ENCODE measurements around the gene SENP2. TPM values are rescaled to one million over a fixed set of nuclear protein-coding genes. Genes with fewer than 3 reads are reported as not detected.
"Not testable (repeated sequence)": the region's sequence is repeated elsewhere in the genome, so short reads cannot be mapped to it uniquely, and the experiment has no call there.

SENP2 gene
- total and polyA plus RNA-seq, 4 donors, result 7.5 to 42.1 (median 20.4) TPM

DNA sequence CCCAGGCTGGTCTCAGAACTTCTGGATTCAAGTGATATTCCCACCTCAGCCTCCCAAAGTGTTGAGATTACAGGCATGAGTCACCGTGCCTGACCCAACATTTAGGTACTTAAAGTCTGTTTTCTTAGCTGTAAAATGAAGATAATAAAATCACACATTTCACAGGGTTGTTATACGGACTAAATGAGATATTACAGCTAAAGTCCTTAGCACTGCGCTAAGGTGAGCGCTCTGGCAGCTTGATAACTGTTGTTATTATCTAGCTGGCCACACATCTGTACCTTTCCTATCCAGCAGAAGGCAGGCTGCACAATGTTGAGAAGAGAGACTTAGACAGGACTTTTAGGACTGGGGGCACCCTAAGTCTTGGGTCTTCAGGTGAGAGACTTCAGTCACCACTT, 31.0 kb upstream of the SENP2 start:
- DNase-seq (no peak), ATAC-seq (ENCODE audit: insufficient read depth, low FRiP score) (no peak)
- no peaks in the 10 kb centered on the region for H3K27me3 ChIP-seq (ENCODE audit: control insufficient read depth in 3 of 3, insufficient read depth in 3 of 3, low read length in 2 of 3)
- no peak overlapping the region for H3K4me3 ChIP-seq
- no peak overlapping the region for H3K27ac ChIP-seq (ENCODE audit: low read depth in 1 of 2, low read length in 1 of 2)
- WGBS, 2 donors, result 78 to 95% methylated on average over 4 of the region's 4 CpGs
- H3K36me3 ChIP-seq (ENCODE audit: control insufficient read depth in 4 of 4, insufficient read depth in 4 of 4, low read length in 4 of 4), result no peaks in the 10 kb centered on the region
- H3K9me3 ChIP-seq (ENCODE audit: control insufficient read depth in 4 of 4, insufficient read depth in 3 of 4, low read length in 3 of 4), result no peaks in the 10 kb centered on the region
- peaks cover 0 to 3% (median 0%) of the 10 kb centered on the region in 5 donors for H3K4me1 ChIP-seq (ENCODE audit: control insufficient read depth in 5 of 5, insufficient read depth in 5 of 5, low read length in 5 of 5)
- H3K9ac ChIP-seq (ENCODE audit: insufficient read depth in 1 of 2, low read length in 2 of 2), result no peak overlapping the region
- TF ChIP-seq, protein P1, sequence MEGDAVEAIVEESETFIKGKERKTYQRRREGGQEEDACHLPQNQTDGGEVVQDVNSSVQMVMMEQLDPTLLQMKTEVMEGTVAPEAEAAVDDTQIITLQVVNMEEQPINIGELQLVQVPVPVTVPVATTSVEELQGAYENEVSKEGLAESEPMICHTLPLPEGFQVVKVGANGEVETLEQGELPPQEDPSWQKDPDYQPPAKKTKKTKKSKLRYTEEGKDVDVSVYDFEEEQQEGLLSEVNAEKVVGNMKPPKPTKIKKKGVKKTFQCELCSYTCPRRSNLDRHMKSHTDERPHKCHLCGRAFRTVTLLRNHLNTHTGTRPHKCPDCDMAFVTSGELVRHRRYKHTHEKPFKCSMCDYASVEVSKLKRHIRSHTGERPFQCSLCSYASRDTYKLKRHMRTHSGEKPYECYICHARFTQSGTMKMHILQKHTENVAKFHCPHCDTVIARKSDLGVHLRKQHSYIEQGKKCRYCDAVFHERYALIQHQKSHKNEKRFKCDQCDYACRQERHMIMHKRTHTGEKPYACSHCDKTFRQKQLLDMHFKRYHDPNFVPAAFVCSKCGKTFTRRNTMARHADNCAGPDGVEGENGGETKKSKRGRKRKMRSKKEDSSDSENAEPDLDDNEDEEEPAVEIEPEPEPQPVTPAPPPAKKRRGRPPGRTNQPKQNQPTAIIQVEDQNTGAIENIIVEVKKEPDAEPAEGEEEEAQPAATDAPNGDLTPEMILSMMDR (IDR thresholded peaks at IDR 0.05; ENCODE audit: control extremely low read depth, extremely low read depth), result no peak

DNA sequence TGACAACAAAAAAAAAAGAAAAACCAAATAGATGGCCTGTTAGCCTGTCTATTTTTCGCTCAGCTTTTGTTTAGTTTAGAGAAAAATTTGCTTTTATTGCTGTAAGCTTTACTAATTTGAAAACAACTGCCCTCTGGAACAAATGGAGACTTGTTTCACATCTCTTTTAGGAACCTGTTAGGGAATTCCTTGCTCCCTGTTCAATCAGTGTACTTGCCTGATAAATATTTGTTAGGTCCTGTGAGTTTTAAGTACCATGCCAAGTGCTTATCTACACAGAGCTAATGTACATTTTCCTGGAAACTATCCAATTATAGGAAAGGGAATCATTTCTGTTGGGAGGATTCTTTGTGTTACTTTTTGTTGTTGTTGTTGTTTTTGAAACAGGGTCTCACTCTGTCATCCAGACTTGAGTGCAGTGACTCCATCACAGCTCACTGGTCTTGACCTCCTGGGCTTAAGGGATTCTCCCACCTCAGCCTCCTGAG, 30.2 kb upstream of the SENP2 start:
- no peaks in the 10 kb centered on the region for H3K36me3 ChIP-seq (ENCODE audit: control insufficient read depth in 4 of 4, insufficient read depth in 4 of 4, low read length in 4 of 4)
- H3K27me3 ChIP-seq (ENCODE audit: control insufficient read depth in 3 of 3, insufficient read depth in 3 of 3, low read length in 2 of 3), result peaks cover 0 to 3% (median 0%) of the 10 kb centered on the region in 3 donors
- TF ChIP-seq, protein P1 (IDR thresholded peaks at IDR 0.05; ENCODE audit: control extremely low read depth, extremely low read depth), result no peak
- H3K9ac ChIP-seq (ENCODE audit: insufficient read depth in 1 of 2, low read length in 2 of 2), result no peak overlapping the region
- peaks cover 0 to 3% (median 0%) of the 10 kb centered on the region in 5 donors for H3K4me1 ChIP-seq (ENCODE audit: control insufficient read depth in 5 of 5, insufficient read depth in 5 of 5, low read length in 5 of 5)
- no peak for ATAC-seq (ENCODE audit: insufficient read depth, low FRiP score)
- peak overlapping the region in 1 of 2 donors; percentile 53 for H3K27ac ChIP-seq (ENCODE audit: low read depth in 1 of 2, low read length in 1 of 2)
- H3K4me3 ChIP-seq, result no peak overlapping the region
- no peaks in the 10 kb centered on the region for H3K9me3 ChIP-seq (ENCODE audit: control insufficient read depth in 4 of 4, insufficient read depth in 3 of 4, low read length in 3 of 4)
- 68 to 75% methylated on average over 1 of the region's 1 CpG for WGBS, 2 donors
- DNase-seq, result no peak

DNA sequence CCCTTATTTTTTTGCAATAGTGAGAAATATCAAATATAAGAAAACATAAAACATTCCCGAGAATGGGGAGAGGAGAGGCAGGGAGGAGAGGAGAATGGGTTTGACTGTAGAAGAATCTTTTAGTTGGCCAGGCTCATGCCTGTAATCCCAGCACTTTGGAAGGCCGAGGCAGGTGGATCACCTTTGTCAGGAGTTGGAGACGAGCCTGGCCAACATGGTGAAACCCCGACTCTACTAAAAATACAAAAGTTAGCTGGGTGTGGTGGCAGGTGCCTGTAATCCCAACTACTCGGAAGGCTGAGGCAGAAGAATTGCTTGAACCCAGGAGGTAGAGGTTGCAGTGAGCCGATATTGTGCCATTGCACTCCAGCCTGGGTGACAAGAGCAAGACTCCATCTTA, 29.5 kb upstream of the SENP2 start:
- ATAC-seq (ENCODE audit: insufficient read depth, low FRiP score); H3K9me3 ChIP-seq (ENCODE audit: control insufficient read depth in 4 of 4, insufficient read depth in 3 of 4, low read length in 3 of 4); H3K27me3 ChIP-seq (ENCODE audit: control insufficient read depth in 3 of 3, insufficient read depth in 3 of 3, low read length in 2 of 3); H3K9ac ChIP-seq (ENCODE audit: insufficient read depth in 1 of 2, low read length in 2 of 2); H3K27ac ChIP-seq (ENCODE audit: low read depth in 1 of 2, low read length in 1 of 2); DNase-seq; H3K4me3 ChIP-seq; H3K36me3 ChIP-seq (ENCODE audit: control insufficient read depth in 4 of 4, insufficient read depth in 4 of 4, low read length in 4 of 4); H3K4me1 ChIP-seq (ENCODE audit: control insufficient read depth in 5 of 5, insufficient read depth in 5 of 5, low read length in 5 of 5): not testable (repeated sequence)
- 84 to 87% methylated on average over 6 of the region's 6 CpGs for WGBS, 2 donors

DNA sequence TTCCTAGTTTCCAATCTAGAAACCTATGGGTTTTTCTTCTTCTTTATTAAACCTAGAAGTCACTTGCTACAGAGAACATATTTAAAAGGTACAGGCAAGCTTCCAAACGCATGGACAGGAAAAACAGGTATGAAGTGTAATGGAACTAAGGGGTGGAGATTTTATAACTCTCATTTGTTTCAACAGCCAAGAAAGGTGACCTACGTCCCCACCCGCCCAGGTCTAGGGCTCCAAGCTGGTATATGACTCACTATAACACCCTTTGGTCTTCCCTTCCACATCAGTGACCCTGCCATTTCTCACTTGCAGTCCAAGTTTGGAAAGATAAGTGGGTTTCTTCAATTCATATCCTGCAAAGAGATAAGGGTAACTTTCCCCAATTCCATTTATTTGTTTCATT, 27.7 kb upstream of the SENP2 start:
- peak in 2 of 3 donors; percentile 54 to 78 for DNase-seq
- H3K27ac ChIP-seq (ENCODE audit: low read depth in 1 of 2, low read length in 1 of 2), result no peak overlapping the region

More for the DNA sequence above, 27.7 kb upstream of the SENP2 start:
- no peaks in the 10 kb centered on the region for H3K9me3 ChIP-seq (ENCODE audit: control insufficient read depth in 4 of 4, insufficient read depth in 3 of 4, low read length in 3 of 4)
- 76 to 85% methylated on average over 3 of the region's 3 CpGs for WGBS, 2 donors
- peak overlapping the region in 1 of 2 donors; percentile 23 for H3K9ac ChIP-seq (ENCODE audit: insufficient read depth in 1 of 2, low read length in 2 of 2)
- ATAC-seq (ENCODE audit: insufficient read depth, low FRiP score), result peak; percentile 36
- no peaks in the 10 kb centered on the region for H3K36me3 ChIP-seq (ENCODE audit: control insufficient read depth in 4 of 4, insufficient read depth in 4 of 4, low read length in 4 of 4)
- H3K27me3 ChIP-seq (ENCODE audit: control insufficient read depth in 3 of 3, insufficient read depth in 3 of 3, low read length in 2 of 3), result peaks cover 0 to 6% (median 0%) of the 10 kb centered on the region in 3 donors
- peaks cover 0 to 3% (median 0%) of the 10 kb centered on the region in 5 donors for H3K4me1 ChIP-seq (ENCODE audit: control insufficient read depth in 5 of 5, insufficient read depth in 5 of 5, low read length in 5 of 5)
- TF ChIP-seq, protein P1 (IDR thresholded peaks at IDR 0.05; ENCODE audit: control extremely low read depth, extremely low read depth), result no peak
- H3K4me3 ChIP-seq, result no peak overlapping the region

Data from lung (tissue), 12 donors.